ENCODE results near the gene RBM15B. TPM values are rescaled to one million over a fixed set of nuclear protein-coding genes. Genes with fewer than 3 reads are reported as not detected.

Gene RBM15B
- total and polyA plus RNA-seq, 7 donors = 9.6 to 29.5 (median 19.5) TPM

DNA sequence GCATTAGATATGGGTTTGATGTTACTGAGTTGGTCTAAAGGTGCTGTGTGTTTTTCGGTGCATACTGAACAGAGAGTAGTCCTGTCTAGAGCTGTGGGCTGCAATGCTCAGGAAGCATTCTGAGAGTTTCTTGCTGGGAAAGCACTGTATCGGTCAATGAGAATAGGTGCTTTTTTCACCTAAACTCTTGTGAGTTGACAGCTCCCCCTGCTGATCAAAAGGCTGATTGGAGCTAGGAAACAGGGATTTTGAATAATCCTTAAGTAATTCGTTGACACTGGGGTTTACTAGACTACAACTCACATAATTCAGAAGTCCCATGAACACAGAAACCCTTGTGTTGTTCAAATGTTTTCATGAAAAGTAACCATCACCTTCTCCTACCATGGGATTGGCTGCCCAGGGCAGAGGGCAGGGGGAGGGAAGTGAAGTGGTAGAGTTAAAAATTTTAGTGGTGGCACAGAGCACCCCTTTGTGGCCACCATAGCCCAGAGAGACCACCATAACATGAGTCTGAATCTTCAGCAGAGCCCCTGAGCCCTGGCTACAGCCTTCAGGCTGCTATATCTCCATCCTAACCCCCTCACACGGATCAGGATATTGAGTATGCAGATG lies 19.0 kb upstream of the RBM15B start:
- 24 to 26% methylated on average over 4 of the region's 4 CpGs for WGBS, 2 donors
- Histone ChIP-seq H3K4me3 (no peak overlapping the region), H3K27ac (no peak overlapping the region), H3K27me3 (no peaks in the 10 kb centered on the region), H3K36me3 (no peaks in the 10 kb centered on the region), H3K4me1 (no peaks in the 10 kb centered on the region), H3K9me3 (no peaks in the 10 kb centered on the region)
- no peak for TF ChIP-seq POLR2A (IDR thresholded peaks at IDR 0.05)
- TF ChIP-seq, protein P1, sequence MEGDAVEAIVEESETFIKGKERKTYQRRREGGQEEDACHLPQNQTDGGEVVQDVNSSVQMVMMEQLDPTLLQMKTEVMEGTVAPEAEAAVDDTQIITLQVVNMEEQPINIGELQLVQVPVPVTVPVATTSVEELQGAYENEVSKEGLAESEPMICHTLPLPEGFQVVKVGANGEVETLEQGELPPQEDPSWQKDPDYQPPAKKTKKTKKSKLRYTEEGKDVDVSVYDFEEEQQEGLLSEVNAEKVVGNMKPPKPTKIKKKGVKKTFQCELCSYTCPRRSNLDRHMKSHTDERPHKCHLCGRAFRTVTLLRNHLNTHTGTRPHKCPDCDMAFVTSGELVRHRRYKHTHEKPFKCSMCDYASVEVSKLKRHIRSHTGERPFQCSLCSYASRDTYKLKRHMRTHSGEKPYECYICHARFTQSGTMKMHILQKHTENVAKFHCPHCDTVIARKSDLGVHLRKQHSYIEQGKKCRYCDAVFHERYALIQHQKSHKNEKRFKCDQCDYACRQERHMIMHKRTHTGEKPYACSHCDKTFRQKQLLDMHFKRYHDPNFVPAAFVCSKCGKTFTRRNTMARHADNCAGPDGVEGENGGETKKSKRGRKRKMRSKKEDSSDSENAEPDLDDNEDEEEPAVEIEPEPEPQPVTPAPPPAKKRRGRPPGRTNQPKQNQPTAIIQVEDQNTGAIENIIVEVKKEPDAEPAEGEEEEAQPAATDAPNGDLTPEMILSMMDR (IDR thresholded peaks at IDR 0.05) = peak in 3 of 4 experiments; percentile 35 to 48 (median 47)
- TF ChIP-seq EP300 (IDR thresholded peaks at IDR 0.05) = no peak
- intact Hi-C loops (cut with DNase I) = loop anchor here (1.0 kb wide), 1 partner anchor 756 kb away; no protein-coding TSS in a partner anchor
- DNase-seq = no peak

DNA sequence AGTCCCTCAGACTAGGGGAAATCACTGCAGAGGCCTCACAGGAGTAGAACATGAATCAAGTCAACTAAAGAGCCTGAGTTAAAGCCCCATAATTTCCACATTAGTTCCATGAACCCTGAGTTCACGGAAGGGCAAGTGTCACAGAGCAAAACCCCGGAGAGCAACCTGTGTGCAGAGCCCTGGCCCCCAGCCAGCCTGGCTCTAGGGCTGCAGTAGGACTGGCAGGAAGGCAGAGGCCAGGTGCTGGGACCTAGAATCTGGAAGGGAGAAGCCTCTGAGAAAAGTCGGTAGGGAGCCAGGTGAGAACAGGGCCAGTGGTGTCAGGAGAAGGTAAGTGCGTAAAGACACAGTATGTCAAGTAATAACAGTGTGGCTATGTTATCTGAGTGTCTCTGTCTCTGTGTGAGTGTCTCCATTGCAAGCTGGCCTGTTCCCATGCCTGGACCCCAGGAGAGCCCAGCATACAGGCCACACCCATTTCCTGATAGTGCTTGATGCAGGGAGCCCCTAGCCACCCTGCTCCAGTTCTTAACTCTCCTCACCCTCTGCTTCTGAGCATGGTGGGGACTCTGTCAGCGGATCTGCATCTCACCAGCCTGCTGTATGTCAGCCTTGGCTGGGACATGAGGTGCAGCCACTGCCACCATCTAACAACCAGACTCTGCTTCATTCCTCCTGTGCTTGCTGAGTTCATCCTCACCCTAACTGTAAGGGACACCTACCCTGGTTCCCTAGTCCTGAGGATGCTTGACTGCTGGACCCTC lies 17.2 kb upstream of the RBM15B start:
- no peak for DNase-seq
- H3K36me3 ChIP-seq = no peaks in the 10 kb centered on the region
- WGBS, 2 donors = 70 to 81% methylated on average over 5 of the region's 5 CpGs

DNA sequence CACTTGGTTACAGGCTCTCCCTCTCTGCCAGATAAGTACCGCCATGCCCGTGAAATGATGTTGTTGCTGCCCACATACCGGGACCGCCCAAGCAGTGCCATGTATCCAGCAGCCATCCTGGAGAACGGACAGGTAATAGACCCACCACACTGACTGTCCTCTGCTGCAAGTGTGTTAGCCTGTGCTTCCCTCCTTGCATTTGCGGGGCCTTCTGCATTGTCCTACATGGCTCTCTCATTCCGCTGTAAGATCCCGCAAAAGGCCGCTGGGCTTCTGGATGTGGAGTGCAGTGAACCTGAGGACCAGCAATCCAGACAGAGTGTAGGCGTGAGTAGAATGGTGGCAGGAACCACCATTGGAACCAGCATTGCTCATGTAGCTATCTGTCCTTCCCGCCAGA lies 16.6 kb upstream of the RBM15B start:
- intact Hi-C loops (cut with DNase I) = no loop called here
- Histone ChIP-seq H3K27ac (no peak overlapping the region), H3K4me3 (no peak overlapping the region), H3K4me1 (no peaks in the 10 kb centered on the region), H3K36me3 (no peaks in the 10 kb centered on the region), H3K27me3 (no peaks in the 10 kb centered on the region), H3K9me3 (no peaks in the 10 kb centered on the region)
- TF ChIP-seq POLR2A (IDR thresholded peaks at IDR 0.05) = no peak
- TF ChIP-seq EP300 (IDR thresholded peaks at IDR 0.05) = no peak
- TF ChIP-seq, protein P1 (IDR thresholded peaks at IDR 0.05) = no peak
- TF ChIP-seq POLR2AphosphoS5 (IDR thresholded peaks at IDR 0.05) = no peak
- WGBS, 2 donors = 95% methylated on average over 11 of the region's 11 CpGs
- no peak for DNase-seq

More for the DNA sequence above, 17.2 kb upstream of the RBM15B start:
- H3K27ac ChIP-seq = no peak overlapping the region
- TF ChIP-seq, protein P1 (IDR thresholded peaks at IDR 0.05) = no peak
- TF ChIP-seq POLR2AphosphoS5 (IDR thresholded peaks at IDR 0.05) (no peak), EP300 (IDR thresholded peaks at IDR 0.05) (no peak), POLR2A (IDR thresholded peaks at IDR 0.05) (no peak)
- H3K27me3 ChIP-seq = no peaks in the 10 kb centered on the region
- intact Hi-C loops (cut with DNase I) = no loop called here
- H3K4me1 ChIP-seq = no peaks in the 10 kb centered on the region
- no peaks in the 10 kb centered on the region for H3K9me3 ChIP-seq
- H3K4me3 ChIP-seq = no peak overlapping the region

DNA sequence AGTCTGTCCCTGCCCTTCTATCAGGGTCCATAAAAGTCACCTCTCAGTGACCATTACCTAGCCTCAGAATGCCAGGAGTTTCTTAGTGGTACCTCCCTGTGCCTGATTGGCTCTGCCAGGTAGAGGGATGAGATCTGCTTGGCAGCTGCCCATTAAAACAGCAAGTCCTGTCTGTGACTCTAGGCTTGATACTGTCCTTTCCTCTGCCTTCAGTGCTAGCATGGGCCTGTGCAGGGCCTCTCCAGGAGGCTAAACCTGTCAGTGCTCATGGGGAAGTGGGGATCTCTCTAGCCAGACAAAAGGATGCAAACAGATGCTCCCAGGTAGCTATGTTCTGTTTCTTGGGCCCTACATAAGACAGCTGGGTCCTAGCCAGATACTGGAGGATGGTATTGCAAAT lies 15.9 kb upstream of the RBM15B start:
- Histone ChIP-seq H3K36me3 (no peaks in the 10 kb centered on the region), H3K9me3 (no peaks in the 10 kb centered on the region), H3K4me1 (no peaks in the 10 kb centered on the region), H3K4me3 (no peak overlapping the region), H3K27me3 (no peaks in the 10 kb centered on the region), H3K27ac (no peak overlapping the region)
- DNase-seq = no peak
- intact Hi-C loops (cut with DNase I) = no loop called here
- TF ChIP-seq, protein P1 (IDR thresholded peaks at IDR 0.05) = no peak
- TF ChIP-seq POLR2A (IDR thresholded peaks at IDR 0.05) (no peak), POLR2AphosphoS5 (IDR thresholded peaks at IDR 0.05) (no peak), EP300 (IDR thresholded peaks at IDR 0.05) (no peak)
